OCI-LY3 (cell line): ENCODE results near the gene AFMID.

Experiments used
- H2AFZ ChIP-seq: fragments of 200-600, 300-600 bp; shearing (Covaris generic); 2 replicates; pipeline ENCODE4 v1.6.0; 2014; ENCODE audit warnings: antibody characterized with exemption, low read depth, low read length
- H3K27ac ChIP-seq: fragments of 200-600, 300-600 bp; sonication (generic); 2 replicates; pipeline ENCODE4 v1.5.1; 2014; ENCODE audit warnings: mild to moderate bottlenecking, low read length, moderate library complexity, mixed read lengths
- H3K27me3 ChIP-seq: fragments of 200-600, 300-600 bp; sonication (generic); 2 replicates; pipeline ENCODE4 v1.6.1; 2014; ENCODE audit warnings: low read depth, low read length, mixed read lengths
- H3K36me3 ChIP-seq: fragments of 200-600, 300-600 bp; sonication (generic); replicated peaks from 2 replicates; pipeline ENCODE3; 2014; ENCODE audit warnings: low read depth, low read length, mixed read lengths
- H3K4me1 ChIP-seq: fragments of 300-600, 200-600 bp; sonication (generic); 2 replicates; pipeline ENCODE4 v1.6.1; 2014; ENCODE audit warnings: low read length, mixed read lengths
- H3K4me2 ChIP-seq: fragments of 200-600, 300-600 bp; sonication (generic); 2 replicates; pipeline ENCODE4 v1.6.1; 2014; ENCODE audit warnings: low read length, mixed read lengths
- H3K4me3 ChIP-seq: fragments of 300-600, 200-600 bp; sonication (generic); 2 replicates; pipeline ENCODE4 v1.5.1; 2014; ENCODE audit warnings: antibody characterized with exemption, mild to moderate bottlenecking, low read length, moderate library complexity
- H3K79me2 ChIP-seq: fragments of 300-600, 200-600 bp; shearing (Covaris generic); 2 replicates; pipeline ENCODE4 v1.6.1; 2014; ENCODE audit warnings: mild to moderate bottlenecking, low read length, mixed read lengths
- H3K9ac ChIP-seq: fragments of 300-600, 200-600 bp; shearing (Covaris generic); 2 replicates; pipeline ENCODE4 v1.6.0; 2014; ENCODE audit warnings: mild to moderate bottlenecking, low read length, moderate library complexity
- H3K9me3 ChIP-seq: fragments of 200-600, 300-600 bp; shearing (Covaris generic); 2 replicates; pipeline ENCODE4 v1.6.1; 2014; ENCODE audit warnings: low read length, mixed read lengths; ENCODE audit not compliant: insufficient read depth
- H4K20me1 ChIP-seq: fragments of 200-600, 300-600 bp; sonication (generic); 2 replicates; pipeline ENCODE4 v1.6.1; 2016; ENCODE audit warnings: low read length, mixed read lengths; ENCODE audit not compliant: insufficient read depth
- CTCF ChIP-seq: fragments of 200-600, 300-600 bp; sonication (generic); IDR thresholded peaks from 2 replicates; pipeline ENCODE4 v1.5.1; 2014; ENCODE audit warnings: antibody characterized with exemption, low read length, low read depth
- EZH2phosphoT487 ChIP-seq: fragments of 200-600 bp; shearing (Covaris generic); IDR thresholded peaks from 2 replicates; pipeline ENCODE4 v1.6.1; 2018; ENCODE audit warnings: antibody characterized with exemption, mixed run types, low read depth

AFMID gene

GRCh38 chr17:78205124-78205775, 18.1 kb downstream of the AFMID start:
- Histone ChIP-seq H3K36me3 (peaks cover 22% of the 10 kb centered on the region), H3K4me3 (no peak overlapping the region), H3K27ac (no peak overlapping the region), H3K79me2 (peaks cover 6% of the 10 kb centered on the region; the same call in 1 of the 2 replicates), H3K9me3 (no peaks in the 10 kb centered on the region), H3K27me3 (no peaks in the 10 kb centered on the region), H4K20me1 (no peaks in the 10 kb centered on the region), H3K9ac (no peak overlapping the region), H3K4me1 (no peaks in the 10 kb centered on the region), H3K4me2 (no peak overlapping the region), H2AFZ (no peak overlapping the region)
- no peak for TF ChIP-seq CTCF
- no peak for TF ChIP-seq EZH2phosphoT487

- no peak overlapping the region for H3K9ac ChIP-seq
- H4K20me1 ChIP-seq: no peaks in the 10 kb centered on the region
- no peak overlapping the region for H2AFZ ChIP-seq
- no peaks in the 10 kb centered on the region for H3K79me2 ChIP-seq
- peaks cover 19% of the 10 kb centered on the region for H3K36me3 ChIP-seq
- H3K27me3 ChIP-seq: no peaks in the 10 kb centered on the region
- no peaks in the 10 kb centered on the region for H3K4me1 ChIP-seq
- H3K27ac ChIP-seq: no peak overlapping the region
- no peak overlapping the region for H3K4me3 ChIP-seq
- no peak overlapping the region for H3K4me2 ChIP-seq
- TF ChIP-seq CTCF (no peak), EZH2phosphoT487 (no peak)
- no peaks in the 10 kb centered on the region for H3K9me3 ChIP-seq
Measured at GRCh38 chr17:78206298-78206697, 19.1 kb downstream of the AFMID start.

- no peaks in the 10 kb centered on the region for H3K79me2 ChIP-seq
- no peak overlapping the region for H2AFZ ChIP-seq
- H3K9ac ChIP-seq: no peak overlapping the region
- no peak overlapping the region for H3K27ac ChIP-seq
- no peaks in the 10 kb centered on the region for H4K20me1 ChIP-seq
- no peak for TF ChIP-seq CTCF
- no peak for TF ChIP-seq EZH2phosphoT487
- H3K27me3 ChIP-seq: no peaks in the 10 kb centered on the region
- no peaks in the 10 kb centered on the region for H3K4me1 ChIP-seq
- H3K4me2 ChIP-seq: no peak overlapping the region
- H3K4me3 ChIP-seq: no peak overlapping the region
- no peaks in the 10 kb centered on the region for H3K9me3 ChIP-seq
- H3K36me3 ChIP-seq: peaks cover 12% of the 10 kb centered on the region
Measured at GRCh38 chr17:78208486-78208885, 21.3 kb downstream of the AFMID start.

- no peaks in the 10 kb centered on the region for H3K27me3 ChIP-seq
- TF ChIP-seq EZH2phosphoT487 (no peak), CTCF (no peak)
- H3K4me3 ChIP-seq: no peak overlapping the region
- H3K4me2 ChIP-seq: no peak overlapping the region
- no peaks in the 10 kb centered on the region for H4K20me1 ChIP-seq
- peaks cover 8% of the 10 kb centered on the region for H3K36me3 ChIP-seq
- H3K4me1 ChIP-seq: peaks cover 5% of the 10 kb centered on the region
- H3K9me3 ChIP-seq: no peaks in the 10 kb centered on the region
- H2AFZ ChIP-seq: no peak overlapping the region
- peaks cover 11% of the 10 kb centered on the region for H3K79me2 ChIP-seq
- H3K9ac ChIP-seq: no peak overlapping the region
- H3K27ac ChIP-seq: no peak overlapping the region
Measured at GRCh38 chr17:78210111-78210510, 22.9 kb downstream of the AFMID start.
